Neural cell (in vitro differentiated cells): Measurements from ENCODE around the gene GAS5. TPM values are rescaled to one million over a fixed set of nuclear protein-coding genes. Genes with fewer than 3 reads are reported as not detected.
A peak's percentile ranks its signal among the peaks of the same experiment; 100 is the strongest.

ENCODE experiments used
- H2AFZ ChIP-seq: fragments of 200-600, 300-800 bp; sonication (generic), shearing (Covaris generic); 2 replicates; pipeline ENCODE4 v1.6.0; 2014; ENCODE audit warnings: low read depth, mild to moderate bottlenecking, antibody characterized with exemption, low read length, moderate library complexity
- H3F3A ChIP-seq: fragments of 200-600 bp; shearing (Covaris generic); 2 replicates; pipeline ENCODE4 v1.6.1; 2016; ENCODE audit warnings: mild to moderate bottlenecking, moderate library complexity, mixed read lengths, antibody characterized with exemption, low read length; ENCODE audit not compliant: insufficient read depth, poor library complexity, severe bottlenecking
- H3K27ac ChIP-seq: fragments of 200-600, 300-800 bp; sonication (generic), shearing (Covaris generic); 2 replicates; pipeline ENCODE4 v1.5.1; 2014; ENCODE audit warnings: mild to moderate bottlenecking, low read length, moderate library complexity
- H3K27me3 ChIP-seq: fragments of 300-800, 200-600 bp; sonication (generic), shearing (Covaris generic); 2 replicates; pipeline ENCODE4 v1.6.0; 2014; ENCODE audit warnings: mild to moderate bottlenecking, low read depth, low read length, moderate library complexity; ENCODE audit not compliant: insufficient read depth
- H3K36me3 ChIP-seq: fragments of 300-800, 200-600 bp; sonication (generic), shearing (Covaris generic); 2 replicates; pipeline ENCODE4 v1.5.1; 2014; ENCODE audit warnings: mild to moderate bottlenecking, antibody characterized with exemption, low read length, moderate library complexity; ENCODE audit not compliant: insufficient read depth
- H3K4me2 ChIP-seq: fragments of 300-800, 200-600 bp; sonication (generic), shearing (Covaris generic); 2 replicates; pipeline ENCODE4 v1.6.0; 2014; ENCODE audit warnings: mild to moderate bottlenecking, low read length
- H3K4me3 ChIP-seq: fragments of 300-800, 200-600 bp; sonication (generic), shearing (Covaris generic); 2 replicates; pipeline ENCODE4 v1.5.1; 2014; ENCODE audit warnings: mild to moderate bottlenecking, low read length, moderate library complexity
- H3K79me2 ChIP-seq: fragments of 200-600 bp; shearing (Covaris generic); replicated peaks from 2 replicates; pipeline ENCODE4 v1.6.0; 2014; ENCODE audit warnings: mild to moderate bottlenecking, low read length, moderate library complexity; ENCODE audit not compliant: insufficient read depth
- H3K9ac ChIP-seq: fragments of 300-800, 200-600 bp; sonication (generic), shearing (Covaris generic); 2 replicates; pipeline ENCODE4 v1.6.1; 2016; ENCODE audit warnings: mild to moderate bottlenecking, low read length, mixed read lengths
- H3K9me2 ChIP-seq: fragments of 200-600 bp; shearing (Covaris generic); 2 replicates; pipeline ENCODE4 v1.6.1; 2016; ENCODE audit warnings: mild to moderate bottlenecking, low read length, mixed read lengths; ENCODE audit not compliant: insufficient read depth
- H3K9me3 ChIP-seq: fragments of 200-600, 300-800 bp; sonication (generic), shearing (Covaris generic); 2 replicates; pipeline ENCODE4 v1.6.1; 2016; ENCODE audit warnings: mild to moderate bottlenecking, mixed run types, low read length, moderate library complexity, mixed read lengths
- H4K20me1 ChIP-seq: fragments of 200-600 bp; shearing (Covaris generic); 2 replicates; pipeline ENCODE4 v1.6.1; 2016; ENCODE audit warnings: mild to moderate bottlenecking, mixed run types; ENCODE audit not compliant: insufficient read depth
- CTCF ChIP-seq: fragments of 450-650 bp; IDR thresholded peaks from 2 replicates; pipeline ENCODE4 v1.5.1; 2014; ENCODE audit warnings: antibody characterized with exemption, mild to moderate bottlenecking, moderate library complexity; ENCODE audit not compliant: poor library complexity, severe bottlenecking
- EP300 ChIP-seq: fragments of 450-650 bp; conservative IDR thresholded peaks from 2 replicates; pipeline ENCODE4 v1.6.1; 2014; ENCODE audit warnings: antibody characterized with exemption, mild to moderate bottlenecking, moderate library complexity; ENCODE audit not compliant: poor library complexity, severe bottlenecking
- EZH2 ChIP-seq: fragments of 200-600, 300-800 bp; shearing (Covaris generic), sonication (generic); IDR thresholded peaks from 2 replicates; pipeline ENCODE4 v1.6.1; 2014; ENCODE audit warnings: antibody characterized with exemption, low read length, borderline replicate concordance, mild to moderate bottlenecking; ENCODE audit not compliant: insufficient read depth, poor library complexity, severe bottlenecking
- MXI1 ChIP-seq: fragments of 450-650 bp; conservative IDR thresholded peaks from 2 replicates; pipeline ENCODE4 v1.6.1; 2014; ENCODE audit warnings: antibody characterized with exemption, mild to moderate bottlenecking; ENCODE audit not compliant: poor library complexity, severe bottlenecking
- POLR2AphosphoS5 ChIP-seq: IDR thresholded peaks from 2 replicates; pipeline ENCODE4 v1.6.1; 2012
- RAD21 ChIP-seq: fragments of 450-650 bp; conservative IDR thresholded peaks from 2 replicates; pipeline ENCODE4 v1.6.1; 2014; ENCODE audit warnings: antibody characterized with exemption, mild to moderate bottlenecking, moderate library complexity
- REST ChIP-seq: IDR thresholded peaks from 2 replicates; pipeline ENCODE4 v1.6.1; 2012; ENCODE audit warnings: borderline replicate concordance
- SMC3 ChIP-seq: fragments of 450-650 bp; conservative IDR thresholded peaks from 2 replicates; pipeline ENCODE4 v1.6.1; 2014; ENCODE audit warnings: antibody characterized with exemption, mild to moderate bottlenecking, moderate library complexity; ENCODE audit not compliant: poor library complexity
- TAF1 ChIP-seq: IDR thresholded peaks from 2 replicates; pipeline ENCODE4 v1.6.1; 2012; ENCODE audit warnings: low read depth
- polyA minus RNA-seq: library from RNA; depleted of rRNA, polyadenylated mRNA; stranded (reverse); fragments of >200 nt; gene quantifications from 2 replicates; pipeline ENCODE4 v1.2.3, GENCODE V29; 2014
- polyA plus RNA-seq: library from polyadenylated mRNA; depleted of rRNA; stranded (reverse); fragments of >200 nt; gene quantifications from 2 replicates; pipeline ENCODE4 v1.2.3, GENCODE V29; 2014

GAS5 gene
- polyA plus RNA-seq (931 and 1,182 TPM in 2 replicates), polyA minus RNA-seq (270 and 284 TPM in 2 replicates)

GRCh38 chr1:173867753-173868265, at the start of gene GAS5:
GAS5 (minus strand) TSS chr1:173867989.
- Histone ChIP-seq H3F3A (peaks cover 7% of the 10 kb centered on the region), H3K9ac (peak within 1 kb of the TSS; percentile 95), H3K27ac (peak within 1 kb of the TSS; percentile 91), H3K36me3 (peaks cover 6% of the 10 kb centered on the region), H2AFZ (peak within 1 kb of the TSS; percentile 84), H3K9me2 (no peaks in the 10 kb centered on the region), H3K79me2 (peaks cover 27% of the 10 kb centered on the region), H3K4me2 (peak within 1 kb of the TSS; percentile 90), H3K9me3 (no peaks in the 10 kb centered on the region), H3K4me3 (peak within 1 kb of the TSS; percentile 93), H3K27me3 (no peaks in the 10 kb centered on the region), H4K20me1 (no peaks in the 10 kb centered on the region)
- TF ChIP-seq TAF1 = peak; percentile 95
- no peak for TF ChIP-seq EP300
- peak; percentile 90 for TF ChIP-seq REST
- no peak for TF ChIP-seq RAD21
- peak; percentile 96 for TF ChIP-seq MXI1
- TF ChIP-seq POLR2AphosphoS5 = peak; percentile 98

GRCh38 chr1:173917149-173917548, 49.4 kb upstream of the GAS5 start, which contains the start of gene SERPINC1:
SERPINC1 (minus strand) TSS chr1:173917327; CDS start chr1:173917259, 68 bp downstream.
- H3K4me2 ChIP-seq = no peak within 1 kb of the TSS
- TF ChIP-seq SMC3 = no peak
- no peak for TF ChIP-seq MXI1
- no peaks in the 10 kb centered on the region for H3K9me2 ChIP-seq

GRCh38 chr1:173916667-173917066, 48.9 kb upstream of the GAS5 start:
- no peaks in the 10 kb centered on the region for H3K36me3 ChIP-seq
- H3K9ac ChIP-seq = no peak overlapping the region
- no peaks in the 10 kb centered on the region for H3K9me3 ChIP-seq
- no peaks in the 10 kb centered on the region for H3F3A ChIP-seq
- H3K27ac ChIP-seq = no peak overlapping the region
- H3K9me2 ChIP-seq = no peaks in the 10 kb centered on the region
- no peak overlapping the region for H3K4me2 ChIP-seq
- no peak overlapping the region for H3K4me3 ChIP-seq
- no peak for TF ChIP-seq RAD21
- TF ChIP-seq EZH2 = no peak
- TF ChIP-seq CTCF = no peak
- TF ChIP-seq SMC3 = no peak
- no peak for TF ChIP-seq TAF1
- TF ChIP-seq POLR2AphosphoS5 = no peak
- no peak for TF ChIP-seq REST
- no peak for TF ChIP-seq EP300
- no peak for TF ChIP-seq MXI1
- H3K27me3 ChIP-seq = no peaks in the 10 kb centered on the region
- H4K20me1 ChIP-seq = no peaks in the 10 kb centered on the region
- H3K79me2 ChIP-seq = no peaks in the 10 kb centered on the region
- H2AFZ ChIP-seq = no peak overlapping the region

More at GRCh38 chr1:173917149-173917548, 49.4 kb upstream of the GAS5 start, which contains the start of gene SERPINC1:
- Histone ChIP-seq H4K20me1 (no peaks in the 10 kb centered on the region), H3K36me3 (no peaks in the 10 kb centered on the region), H3K9me3 (no peaks in the 10 kb centered on the region), H2AFZ (no peak within 1 kb of the TSS), H3K79me2 (no peaks in the 10 kb centered on the region), H3F3A (no peaks in the 10 kb centered on the region), H3K9ac (no peak within 1 kb of the TSS), H3K4me3 (no peak within 1 kb of the TSS), H3K27me3 (no peaks in the 10 kb centered on the region), H3K27ac (no peak within 1 kb of the TSS)
